Sigmoid colon (tissue), 7 donors: ENCODE data around the gene GPR179. TPM values are rescaled to one million over a fixed set of nuclear protein-coding genes. Genes with fewer than 3 reads are reported as not detected.

Experiments
- DNase-seq: peaks from one replicate; pipeline ENCODE4 v3.0.0-alpha.2; 2019
- H3K27ac ChIP-seq, 4 donors: fragments of 200-600 bp; sonication (generic); one replicate each; pipeline ENCODE4 v1.5.1; 2016 to 2019; ENCODE audit warnings: mild to moderate bottlenecking in 1 of 4
- H3K27me3 ChIP-seq, 3 donors: fragments of 200-600 bp; sonication (generic); one replicate each; pipeline ENCODE4 v1.5.1; 2019; ENCODE audit warnings: mild to moderate bottlenecking in 1 of 3
- H3K36me3 ChIP-seq, 4 donors: fragments of 200-600 bp; sonication (generic); one replicate each; pipeline ENCODE4 v1.5.1; 2016 to 2019
- H3K4me1 ChIP-seq, 4 donors: fragments of 200-600 bp; sonication (generic); one replicate each; pipeline ENCODE4 v1.5.1; 2017 to 2019
- H3K4me3 ChIP-seq, 4 donors: fragments of 200-600 bp; sonication (generic); one replicate each; pipeline ENCODE4 v1.5.1; 2017 to 2019; ENCODE audit warnings: mild to moderate bottlenecking in 2 of 4, moderate library complexity in 1 of 4
- H3K9me3 ChIP-seq, 4 donors: fragments of 200-600 bp in 3 of 4; sonication (generic) in 3 of 4; one replicate each; pipeline versions ENCODE4 v1.5.1 to v1.6.1; 2013 to 2019
- CTCF ChIP-seq, 4 experiments: fragments of 450-650 bp in 3 of 4; fragments of 200-600 bp in 1 of 4; IDR thresholded peaks; one replicate each; pipeline ENCODE4 v1.5.1; 2016 to 2019; ENCODE audit warnings: antibody characterized with exemption in 4 of 4, mild to moderate bottlenecking in 3 of 4, moderate library complexity in 2 of 4
- EP300 ChIP-seq, 4 donors: sonication (generic); formaldehyde crosslinking; IDR thresholded peaks; one replicate each; pipeline ENCODE4 v1.6.1; 2017; ENCODE audit warnings: antibody characterized with exemption in 4 of 4
- POLR2A ChIP-seq, 2 donors: fragments of 450-650 bp; IDR thresholded peaks; one replicate each; pipeline ENCODE4 v1.6.1; 2016; ENCODE audit warnings: antibody characterized with exemption in 2 of 2, mild to moderate bottlenecking in 2 of 2, moderate library complexity in 2 of 2
- POLR2AphosphoS5 ChIP-seq, 4 donors: sonication (generic); formaldehyde crosslinking; IDR thresholded peaks; one replicate each; pipeline ENCODE4 v1.6.1; 2017; ENCODE audit warnings: antibody characterized with exemption in 4 of 4
- WGBS, 2 donors: extraction: QIAGEN DNeasy Blood & Tissue Kit; methylation state at CpG; one replicate each; pipeline ENCODE4 v1.1.7; 2013; 5-methylcytosine and 5-hydroxymethylcytosine counted together
- intact Hi-C: fragments of 100-400 bp; cut with DNase I; formaldehyde crosslinking; loops from one replicate; pipeline ENCODE4 v1.15.1; 2023
- polyA plus RNA-seq, 3 donors: library from polyadenylated mRNA; stranded (reverse); fragments of 200-250 nt; gene quantifications; one replicate each; pipeline ENCODE4 v1.2.3, GENCODE V29; 2013
- total RNA-seq, 4 donors: library from RNA; depleted of rRNA; stranded (reverse); fragments of >200 nt; gene quantifications; one replicate each; pipeline ENCODE4 v1.1.0, GENCODE V29; 2016
- donor health status: healthy with polysubstance abuse.
- donor health status: Bipolar disorder and iron deficiency.
- donor health status: healthy.

The GPR179 gene
- total and polyA plus RNA-seq, 7 donors, result under 0.01 to 0.36 (median 0.09) TPM; not detected in 4

GRCh38 chr17:38345743-38346142, 2.0 kb upstream of the GPR179 start:
- H3K27me3 ChIP-seq, result no peaks in the 10 kb centered on the region
- H3K9me3 ChIP-seq, result no peaks in the 10 kb centered on the region
- 93 to 95% methylated on average over 7 of the region's 7 CpGs for WGBS, 2 donors
- TF ChIP-seq CTCF (IDR thresholded peaks at IDR 0.05) (no peak), EP300 (IDR thresholded peaks at IDR 0.05) (no peak), POLR2A (IDR thresholded peaks at IDR 0.05) (no peak), POLR2AphosphoS5 (IDR thresholded peaks at IDR 0.05) (no peak)
- H3K36me3 ChIP-seq, result no peaks in the 10 kb centered on the region
- intact Hi-C loops, result no loop called here
- H3K4me1 ChIP-seq, result peaks cover 0 to 7% (median 1%) of the 10 kb centered on the region in 4 donors
- H3K4me3 ChIP-seq, result no peak overlapping the region
- no peak overlapping the region for H3K27ac ChIP-seq
- no peak for DNase-seq

- no peaks in the 10 kb centered on the region for H3K27me3 ChIP-seq
- intact Hi-C loops, result no loop called here
- no peak overlapping the region for H3K4me3 ChIP-seq
- H3K9me3 ChIP-seq, result no peaks in the 10 kb centered on the region
- WGBS, 2 donors, result 86 to 87% methylated on average over 3 of the region's 3 CpGs
- DNase-seq, result no peak
- no peak overlapping the region for H3K27ac ChIP-seq
- TF ChIP-seq EP300 (IDR thresholded peaks at IDR 0.05) (no peak), CTCF (IDR thresholded peaks at IDR 0.05) (no peak), POLR2A (IDR thresholded peaks at IDR 0.05) (no peak), POLR2AphosphoS5 (IDR thresholded peaks at IDR 0.05) (no peak)
- H3K4me1 ChIP-seq, result peaks cover 0 to 7% (median 1%) of the 10 kb centered on the region in 4 donors
- no peaks in the 10 kb centered on the region for H3K36me3 ChIP-seq
Measured at GRCh38 chr17:38344420-38344745, 627 bp upstream of the GPR179 start.

GRCh38 chr17:38342886-38343607, 709 bp downstream of the GPR179 start:
- TF ChIP-seq POLR2AphosphoS5 (IDR thresholded peaks at IDR 0.05), result no peak
- no peak for TF ChIP-seq EP300 (IDR thresholded peaks at IDR 0.05)
- no peak for TF ChIP-seq POLR2A (IDR thresholded peaks at IDR 0.05)
- no peak for TF ChIP-seq CTCF (IDR thresholded peaks at IDR 0.05)
- H3K36me3 ChIP-seq, result no peaks in the 10 kb centered on the region
- peaks cover 0 to 7% (median 1%) of the 10 kb centered on the region in 4 donors for H3K4me1 ChIP-seq
- WGBS, 2 donors, result 85 to 88% methylated on average over 18 of the region's 18 CpGs
- H3K4me3 ChIP-seq, result no peak overlapping the region
- no peaks in the 10 kb centered on the region for H3K27me3 ChIP-seq
- no peaks in the 10 kb centered on the region for H3K9me3 ChIP-seq
- intact Hi-C loops, result no loop called here
- no peak for DNase-seq
- H3K27ac ChIP-seq, result no peak overlapping the region

GRCh38 chr17:38341035-38341721, 2.6 kb downstream of the GPR179 start:
- Histone ChIP-seq H3K9me3 (no peaks in the 10 kb centered on the region), H3K36me3 (no peaks in the 10 kb centered on the region), H3K27ac (no peak overlapping the region), H3K4me1 (peaks cover 0 to 7% (median 1%) of the 10 kb centered on the region in 4 donors), H3K4me3 (no peak overlapping the region), H3K27me3 (no peaks in the 10 kb centered on the region)
- WGBS, 2 donors, result 41 to 65% methylated on average over 5 of the region's 5 CpGs
- DNase-seq, result peak; percentile 76
- intact Hi-C loops, result no loop called here
- TF ChIP-seq POLR2AphosphoS5 (IDR thresholded peaks at IDR 0.05), result no peak
- TF ChIP-seq EP300 (IDR thresholded peaks at IDR 0.05), result no peak
- no peak for TF ChIP-seq POLR2A (IDR thresholded peaks at IDR 0.05)
- no peak for TF ChIP-seq CTCF (IDR thresholded peaks at IDR 0.05)
